LNCaP clone FGC (cell line): Measurements from ENCODE around the gene GFY.

ENCODE experiments used
- DNase-seq: peaks from one replicate; pipeline ENCODE4 v3.0.0-alpha.2; 2011; ENCODE audit warnings: low read depth
- H3K4me3 ChIP-seq: 2 replicates; pipeline ENCODE4 v1.5.1; 2011; ENCODE audit warnings: mild to moderate bottlenecking, low read depth, low read length, control low read depth
- CTCF ChIP-seq: IDR thresholded peaks from 2 replicates; pipeline ENCODE4 v1.5.1; 2012; ENCODE audit warnings: mild to moderate bottlenecking; ENCODE audit not compliant: control insufficient read depth, insufficient read depth; ENCODE audit errors: extremely low read depth

GFY gene

GRCh38 chr19:49408816-49409440, 16.3 kb upstream of the GFY start:
- TF ChIP-seq CTCF, result no peak
- no peak overlapping the region for H3K4me3 ChIP-seq
- DNase-seq, result no peak

GRCh38 chr19:49409441-49410029, 15.7 kb upstream of the GFY start:
- DNase-seq, result no peak
- no peak overlapping the region for H3K4me3 ChIP-seq
- TF ChIP-seq CTCF, result no peak

- H3K4me3 ChIP-seq, result no peak overlapping the region
- TF ChIP-seq CTCF, result no peak
- no peak for DNase-seq
Measured at GRCh38 chr19:49411681-49412326, 13.4 kb upstream of the GFY start.

GRCh38 chr19:49413348-49413747, 11.8 kb upstream of the GFY start:
- TF ChIP-seq CTCF, result no peak
- no peak for DNase-seq
- H3K4me3 ChIP-seq, result no peak overlapping the region

GRCh38 chr19:49414256-49414655, 10.9 kb upstream of the GFY start:
- no peak overlapping the region for H3K4me3 ChIP-seq
- DNase-seq, result no peak
- no peak for TF ChIP-seq CTCF

- no peak for DNase-seq
- no peak overlapping the region for H3K4me3 ChIP-seq
- TF ChIP-seq CTCF, result no peak
Measured at GRCh38 chr19:49415102-49415809, 9.9 kb upstream of the GFY start.
